Calu3 (cell line): ENCODE measurements around the gene C10orf53. TPM values are rescaled to one million over a fixed set of nuclear protein-coding genes. Genes with fewer than 3 reads are reported as not detected.

Experiments used
- BruUV-seq: library from RNA; stranded (reverse); fragments of 400-500 nt; replicated peaks from 2 replicates; lab custom pipeline; 2021; lab: Mats Ljungman, UMichigan
- CTCF ChIA-PET: fragments of 300-600 bp; sonication (Branson Sonifier 250); formaldehyde crosslinking; loops from one replicate; lab custom pipeline; 2022; ENCODE audit warnings: antibody characterized with exemption; lab: Charles Lee
- DNase-seq: peaks from one replicate; pipeline ENCODE4 v3.0.0; 2022
- H3K27ac Mint-ChIP-seq: one replicate; pipeline ENCODE4 v1.8.0; 2022; ENCODE audit warnings: mixed read lengths; ENCODE audit not compliant: unreplicated experiment
- H3K27me3 Mint-ChIP-seq: one replicate; pipeline ENCODE4 v1.8.0; 2022; ENCODE audit warnings: mixed read lengths; ENCODE audit not compliant: unreplicated experiment
- H3K36me3 Mint-ChIP-seq: one replicate; pipeline ENCODE4 v1.8.0; 2022; ENCODE audit warnings: mild to moderate bottlenecking, moderate library complexity, mixed read lengths; ENCODE audit not compliant: insufficient read depth, unreplicated experiment
- H3K4me1 Mint-ChIP-seq: one replicate; pipeline ENCODE4 v1.8.0; 2022; ENCODE audit warnings: mild to moderate bottlenecking, low read depth, mixed read lengths; ENCODE audit not compliant: unreplicated experiment
- H3K4me3 Mint-ChIP-seq: one replicate; pipeline ENCODE4 v1.8.0; 2022; ENCODE audit warnings: mild to moderate bottlenecking, low read depth, moderate library complexity, mixed read lengths; ENCODE audit not compliant: unreplicated experiment
- H3K9me3 Mint-ChIP-seq: one replicate; pipeline ENCODE4 v1.8.0; 2022; ENCODE audit warnings: low read depth, mixed read lengths; ENCODE audit not compliant: unreplicated experiment
- CTCF ChIP-seq: fragments of 200-600 bp; IDR thresholded peaks from one replicate; pipeline ENCODE4 v1.8.0; 2022; ENCODE audit warnings: antibody characterized with exemption; ENCODE audit not compliant: unreplicated experiment
- intact Hi-C: fragments of 100-400 bp; cut with micrococcal nuclease; formaldehyde crosslinking; loops from one replicate; pipeline ENCODE4 v1.10.0; 2022; ENCODE audit not compliant: unreplicated experiment
- total RNA-seq: library from RNA; stranded (reverse); gene quantifications from 2 replicates; pipeline ENCODE4 v1.2.3, GENCODE V29; 2022

The C10orf53 gene
- total RNA-seq, 1 experiment from 2014 or later: not detected

DNA sequence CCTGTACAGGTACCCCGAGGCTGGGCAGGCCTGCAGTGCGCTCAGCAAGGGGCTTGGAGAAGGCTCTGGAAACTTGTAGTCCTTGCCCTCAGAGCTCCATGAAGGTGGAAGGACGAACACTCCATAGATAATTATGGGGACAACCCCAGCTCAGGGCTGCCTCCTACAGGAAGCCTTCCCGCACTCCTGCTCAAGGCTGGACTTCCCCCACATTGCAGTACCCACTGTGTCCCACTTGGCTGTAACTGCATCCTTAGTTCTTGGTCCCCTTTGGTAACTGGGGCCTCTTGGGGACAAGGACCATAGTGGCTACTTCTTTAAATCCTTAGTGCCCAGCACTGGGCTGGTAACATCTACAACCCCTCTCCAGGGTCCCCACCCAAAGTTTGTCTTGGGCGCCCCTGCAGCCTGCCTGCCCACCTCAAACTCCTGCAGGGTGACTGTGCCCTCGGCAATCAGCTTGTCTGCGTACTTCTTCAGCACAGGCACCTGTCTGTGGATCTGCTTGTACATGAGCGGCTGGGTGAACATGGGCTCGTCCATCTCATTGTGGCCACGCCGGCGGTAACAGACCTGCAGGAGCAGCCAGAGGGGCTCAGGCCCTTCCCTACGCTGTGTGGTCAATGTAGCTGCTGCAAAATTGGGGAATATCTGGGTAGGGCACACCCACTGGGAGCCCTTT, 65.6 kb downstream of the C10orf53 start:
- no peak overlapping the region for H3K4me3 Mint-ChIP-seq
- intact Hi-C loops: no loop called here
- H3K27me3 Mint-ChIP-seq: peaks cover 33% of the 10 kb centered on the region
- no peak overlapping the region for H3K27ac Mint-ChIP-seq
- BruUV-seq: no TSS peak
- H3K9me3 Mint-ChIP-seq: no peaks in the 10 kb centered on the region
- DNase-seq: no peak
- CTCF ChIA-PET: interaction anchor here (1.1 kb wide), 1 partner anchor 145 kb away, joined by 3 read pairs; no protein-coding TSS in a partner anchor
- no peaks in the 10 kb centered on the region for H3K4me1 Mint-ChIP-seq
- TF ChIP-seq CTCF: no peak
- no peaks in the 10 kb centered on the region for H3K36me3 Mint-ChIP-seq

DNA sequence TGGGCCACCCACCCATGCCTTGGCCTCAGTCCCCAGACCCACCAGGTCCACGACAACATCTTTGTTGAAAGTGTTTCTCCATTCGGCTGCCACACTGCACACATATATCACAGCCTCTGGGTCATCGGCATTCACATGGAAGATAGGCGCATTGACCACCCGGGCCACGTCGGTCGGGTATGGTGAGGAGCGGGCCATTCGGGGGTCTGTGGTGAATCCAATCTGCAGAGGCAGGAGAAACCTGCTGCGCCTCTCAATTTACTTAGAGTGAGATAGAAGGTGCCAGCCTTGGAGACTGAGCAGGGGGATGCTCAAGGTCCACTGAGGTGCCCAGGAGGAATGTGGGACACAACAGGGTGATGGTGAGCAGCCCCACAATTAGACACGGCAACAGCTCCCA, 66.3 kb downstream of the C10orf53 start:
- Mint-ChIP-seq H3K27me3 (peaks cover 40% of the 10 kb centered on the region), H3K36me3 (no peaks in the 10 kb centered on the region), H3K4me3 (no peak overlapping the region), H3K9me3 (no peaks in the 10 kb centered on the region), H3K4me1 (no peaks in the 10 kb centered on the region), H3K27ac (no peak overlapping the region)
- CTCF ChIA-PET: no interaction called here
- TF ChIP-seq CTCF: no peak
- BruUV-seq: no TSS peak
- no peak for DNase-seq
- intact Hi-C loops: no loop called here

DNA sequence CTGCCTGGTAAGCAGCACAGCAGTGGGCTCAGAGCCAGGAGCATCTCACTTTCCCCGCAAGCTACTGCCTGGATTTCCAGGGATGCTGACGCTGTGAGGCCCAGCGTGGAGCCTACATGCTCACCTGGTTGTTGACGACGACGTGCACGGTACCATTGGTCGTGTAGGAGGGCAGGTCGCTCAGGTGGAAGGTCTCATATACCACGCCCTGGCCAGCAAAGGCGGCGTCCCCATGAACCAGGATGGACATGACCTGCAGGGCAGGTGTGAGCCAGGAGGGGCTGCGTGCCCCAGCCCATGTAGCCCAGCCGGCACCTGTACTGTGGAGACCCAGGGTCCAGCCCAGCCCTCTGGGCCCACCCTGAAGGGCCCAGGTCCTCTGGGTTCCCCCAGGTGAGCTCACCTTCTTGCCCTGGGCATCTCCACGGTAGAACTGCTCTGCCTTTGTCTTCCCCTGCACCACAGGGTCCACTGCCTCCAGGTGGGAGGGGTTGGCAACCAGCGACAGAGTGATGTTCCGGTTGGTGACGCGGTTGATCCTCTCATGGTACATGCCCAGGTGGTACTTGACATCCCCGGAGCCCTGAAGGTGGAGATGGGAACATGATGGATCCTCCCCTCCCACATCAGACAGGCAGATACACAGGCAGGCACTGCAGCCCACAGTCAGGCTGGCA, 67.3 kb downstream of the C10orf53 start:
- no peak overlapping the region for H3K4me3 Mint-ChIP-seq
- no TSS peak for BruUV-seq
- CTCF ChIA-PET: no interaction called here
- peaks cover 50% of the 10 kb centered on the region for H3K27me3 Mint-ChIP-seq
- H3K27ac Mint-ChIP-seq: no peak overlapping the region
- H3K36me3 Mint-ChIP-seq: no peaks in the 10 kb centered on the region
- TF ChIP-seq CTCF: no peak
- DNase-seq: no peak
- no peaks in the 10 kb centered on the region for H3K4me1 Mint-ChIP-seq
- H3K9me3 Mint-ChIP-seq: no peaks in the 10 kb centered on the region
- intact Hi-C loops: no loop called here

Other genes starting within 250 kb of the C10orf53 start
- 25.7 and 32.0 TPM in 2 replicates for gene ERCC6, start 140.5 kb upstream of the C10orf53 start, total RNA-seq
- not detected in 2 replicates for gene SLC18A3, start 69.3 kb upstream of the C10orf53 start, total RNA-seq
- not detected in 2 replicates for gene CHAT, start 65.6 kb upstream of the C10orf53 start, total RNA-seq
- 0.24 and 1.0 TPM in 2 replicates for gene OGDHL, start 82.7 kb downstream of the C10orf53 start, total RNA-seq